ENCODE results near the gene EIF3J. TPM values are rescaled to one million over a fixed set of nuclear protein-coding genes. Genes with fewer than 3 reads are reported as not detected.

EIF3J gene
- total RNA-seq, 1 donor from 2014 or later: 47.7 TPM

- no peak for DNase-seq (ENCODE audit: low read depth)
- peaks cover 2% of the 10 kb centered on the region for H3K36me3 ChIP-seq (ENCODE audit: control insufficient read depth, insufficient read depth, low read length)
- H3K27me3 ChIP-seq (ENCODE audit: control insufficient read depth, insufficient read depth, low read length): no peaks in the 10 kb centered on the region
- TF ChIP-seq CTCF (IDR thresholded peaks at IDR 0.05; ENCODE audit: insufficient read depth, low read length, poor library complexity, severe bottlenecking): peak; percentile 41
- H3K4me3 ChIP-seq (ENCODE audit: low read depth, low read length): no peak overlapping the region
Observed at GRCh38 chr15:44584162-44584749, 47.3 kb downstream of the EIF3J start.

DNA sequence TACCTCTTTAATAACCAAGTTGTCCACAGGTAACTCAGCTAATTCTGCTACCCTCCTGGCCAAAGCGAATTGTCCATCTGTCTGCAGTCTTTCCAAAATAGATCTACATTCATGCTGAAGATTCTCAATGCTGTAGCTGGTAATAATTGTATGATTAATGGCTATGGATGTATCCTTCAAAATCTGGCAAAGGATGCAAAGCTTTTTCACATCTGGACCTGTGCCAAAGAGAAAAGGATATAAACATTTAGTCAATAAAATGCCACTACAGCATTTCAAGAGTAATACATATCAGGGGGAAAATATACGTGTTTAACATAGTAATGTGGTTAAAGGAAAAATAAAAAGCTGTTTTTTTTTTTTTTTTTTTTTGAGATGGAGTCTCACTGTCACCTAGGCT is 48.7 kb downstream of the EIF3J start:
- Histone ChIP-seq H3K36me3 (ENCODE audit: control insufficient read depth, insufficient read depth, low read length) (peaks cover 2% of the 10 kb centered on the region), H3K4me3 (ENCODE audit: low read depth, low read length) (no peak overlapping the region), H3K27me3 (ENCODE audit: control insufficient read depth, insufficient read depth, low read length) (no peaks in the 10 kb centered on the region)
- DNase-seq (ENCODE audit: low read depth): no peak
- TF ChIP-seq CTCF (IDR thresholded peaks at IDR 0.05; ENCODE audit: insufficient read depth, low read length, poor library complexity, severe bottlenecking): no peak

- DNase-seq (ENCODE audit: low read depth): no peak
- TF ChIP-seq CTCF (IDR thresholded peaks at IDR 0.05; ENCODE audit: insufficient read depth, low read length, poor library complexity, severe bottlenecking): no peak
- Histone ChIP-seq H3K27me3 (ENCODE audit: control insufficient read depth, insufficient read depth, low read length) (no peaks in the 10 kb centered on the region), H3K36me3 (ENCODE audit: control insufficient read depth, insufficient read depth, low read length) (peaks cover 2% of the 10 kb centered on the region), H3K4me3 (ENCODE audit: low read depth, low read length) (no peak overlapping the region)
Observed at GRCh38 chr15:44588541-44588940, 51.6 kb downstream of the EIF3J start.

- H3K27me3 ChIP-seq (ENCODE audit: control insufficient read depth, insufficient read depth, low read length): no peaks in the 10 kb centered on the region
- no peak for TF ChIP-seq CTCF (IDR thresholded peaks at IDR 0.05; ENCODE audit: insufficient read depth, low read length, poor library complexity, severe bottlenecking)
- H3K36me3 ChIP-seq (ENCODE audit: control insufficient read depth, insufficient read depth, low read length): peaks cover 1% of the 10 kb centered on the region
- DNase-seq (ENCODE audit: low read depth): no peak
- no peak overlapping the region for H3K4me3 ChIP-seq (ENCODE audit: low read depth, low read length)
Observed at GRCh38 chr15:44591326-44591725, 54.4 kb downstream of the EIF3J start.

DNA sequence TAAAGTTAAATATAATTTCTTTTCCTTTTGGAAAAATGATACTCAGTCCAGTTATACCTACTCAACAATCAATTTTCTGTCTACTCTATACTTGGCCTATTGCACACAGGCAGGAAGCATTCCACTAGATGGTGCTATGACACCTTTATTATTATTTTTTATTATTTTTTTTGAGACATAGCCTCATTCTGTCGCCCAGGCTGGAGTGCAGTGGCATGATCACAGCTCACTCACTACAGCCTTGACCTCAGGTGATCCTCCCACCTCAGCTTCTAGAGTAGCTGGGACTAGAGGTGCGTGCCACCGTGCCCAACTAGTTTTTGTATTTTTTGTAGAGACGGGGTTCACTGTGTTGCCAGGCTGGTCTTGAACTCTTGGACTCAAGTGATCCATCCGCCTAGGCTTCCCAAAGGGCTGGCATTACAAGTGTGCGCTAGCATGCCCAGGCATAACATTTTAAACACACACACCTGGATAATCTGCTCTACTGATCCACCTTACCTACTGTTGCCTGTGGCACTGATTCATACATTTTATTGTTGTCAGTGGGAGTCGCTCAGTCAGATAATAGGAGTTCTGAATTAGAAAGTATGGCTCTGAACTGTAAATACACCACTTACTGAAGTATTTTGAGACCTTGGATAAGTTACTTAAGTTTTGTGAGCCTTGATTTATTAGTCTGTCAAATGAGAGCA is 56.2 kb downstream of the EIF3J start:
- peak; percentile 25 for TF ChIP-seq CTCF (IDR thresholded peaks at IDR 0.05; ENCODE audit: insufficient read depth, low read length, poor library complexity, severe bottlenecking)
- no peaks in the 10 kb centered on the region for H3K36me3 ChIP-seq (ENCODE audit: control insufficient read depth, insufficient read depth, low read length)
- H3K4me3 ChIP-seq (ENCODE audit: low read depth, low read length): no peak overlapping the region
- no peaks in the 10 kb centered on the region for H3K27me3 ChIP-seq (ENCODE audit: control insufficient read depth, insufficient read depth, low read length)
- no peak for DNase-seq (ENCODE audit: low read depth)

GRCh38 chr15:44595246-44595645 is 58.3 kb downstream of the EIF3J start:
- H3K36me3 ChIP-seq (ENCODE audit: control insufficient read depth, insufficient read depth, low read length): no peaks in the 10 kb centered on the region
- no peak overlapping the region for H3K4me3 ChIP-seq (ENCODE audit: low read depth, low read length)
- no peaks in the 10 kb centered on the region for H3K27me3 ChIP-seq (ENCODE audit: control insufficient read depth, insufficient read depth, low read length)
- no peak for DNase-seq (ENCODE audit: low read depth)
- no peak for TF ChIP-seq CTCF (IDR thresholded peaks at IDR 0.05; ENCODE audit: insufficient read depth, low read length, poor library complexity, severe bottlenecking)

All from kidney epithelial cell (primary cell).